ENCODE results near the gene TBC1D16. TPM values are rescaled to one million over a fixed set of nuclear protein-coding genes. Genes with fewer than 3 reads are reported as not detected.

TBC1D16 gene
- total and polyA plus RNA-seq, 2 experiments from 2014 or later, result 13.0 to 30.3 TPM

DNA sequence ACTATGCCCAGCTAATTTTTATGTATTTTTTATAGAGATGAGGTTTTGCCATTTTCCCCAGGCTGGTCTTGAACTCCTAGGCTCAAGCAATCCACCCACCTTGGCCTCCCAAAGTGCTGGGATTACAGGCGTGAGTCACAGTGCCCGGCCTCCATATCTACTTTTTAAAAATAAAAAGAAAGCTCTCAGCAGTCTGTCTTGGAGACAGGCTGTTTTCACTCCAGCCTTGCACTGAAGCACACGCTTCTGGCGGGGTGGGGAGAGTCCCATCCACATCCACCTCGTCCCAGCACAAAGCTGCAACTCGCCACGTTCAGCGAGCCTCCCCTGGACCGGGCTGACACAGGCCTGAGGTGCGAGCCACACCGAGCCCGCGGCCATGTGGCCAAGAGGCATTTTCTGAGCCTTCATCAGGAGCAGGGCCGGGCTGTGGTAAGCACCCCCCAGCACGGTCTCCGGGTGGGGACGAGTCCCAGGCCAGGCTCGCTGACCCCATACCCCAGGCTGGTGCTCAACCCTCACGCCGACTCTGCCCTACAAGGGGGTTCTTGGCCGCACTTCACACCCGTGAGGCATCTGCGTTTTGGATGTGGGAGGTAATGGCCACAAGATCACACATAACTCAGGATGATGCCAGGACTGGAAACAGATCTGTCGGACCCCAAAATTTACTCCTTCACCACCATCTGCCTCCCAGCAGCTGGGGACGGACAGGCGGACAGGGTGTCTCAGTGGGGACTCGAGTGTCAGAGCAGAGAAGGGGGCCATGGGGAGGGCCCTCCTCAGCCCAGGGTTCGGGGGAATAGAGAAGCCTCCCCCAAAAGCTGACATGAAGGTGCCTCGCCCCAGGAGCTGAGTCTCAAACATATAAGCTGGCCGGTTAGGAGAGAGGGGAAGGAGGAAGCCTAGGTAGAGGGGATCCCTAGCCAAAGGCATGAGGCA is 28.6 kb downstream of the TBC1D16 start:
- H3K4me1 ChIP-seq (ENCODE audit: low read depth), result no peaks in the 10 kb centered on the region
- H3K27me3 ChIP-seq, result no peaks in the 10 kb centered on the region
- TF ChIP-seq, protein P1, sequence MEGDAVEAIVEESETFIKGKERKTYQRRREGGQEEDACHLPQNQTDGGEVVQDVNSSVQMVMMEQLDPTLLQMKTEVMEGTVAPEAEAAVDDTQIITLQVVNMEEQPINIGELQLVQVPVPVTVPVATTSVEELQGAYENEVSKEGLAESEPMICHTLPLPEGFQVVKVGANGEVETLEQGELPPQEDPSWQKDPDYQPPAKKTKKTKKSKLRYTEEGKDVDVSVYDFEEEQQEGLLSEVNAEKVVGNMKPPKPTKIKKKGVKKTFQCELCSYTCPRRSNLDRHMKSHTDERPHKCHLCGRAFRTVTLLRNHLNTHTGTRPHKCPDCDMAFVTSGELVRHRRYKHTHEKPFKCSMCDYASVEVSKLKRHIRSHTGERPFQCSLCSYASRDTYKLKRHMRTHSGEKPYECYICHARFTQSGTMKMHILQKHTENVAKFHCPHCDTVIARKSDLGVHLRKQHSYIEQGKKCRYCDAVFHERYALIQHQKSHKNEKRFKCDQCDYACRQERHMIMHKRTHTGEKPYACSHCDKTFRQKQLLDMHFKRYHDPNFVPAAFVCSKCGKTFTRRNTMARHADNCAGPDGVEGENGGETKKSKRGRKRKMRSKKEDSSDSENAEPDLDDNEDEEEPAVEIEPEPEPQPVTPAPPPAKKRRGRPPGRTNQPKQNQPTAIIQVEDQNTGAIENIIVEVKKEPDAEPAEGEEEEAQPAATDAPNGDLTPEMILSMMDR (IDR thresholded peaks at IDR 0.05; ENCODE audit: low read depth, low read length), result no peak
- H3K27ac ChIP-seq, result no peak overlapping the region
- H3K36me3 ChIP-seq, result no peaks in the 10 kb centered on the region
- no peak overlapping the region for H3K4me3 ChIP-seq
- DNase-seq (ENCODE audit: low read depth in 1 of 2, low spot score in 1 of 2), result no peak
- H3K9me3 ChIP-seq (ENCODE audit: low read depth), result no peaks in the 10 kb centered on the region

DNA sequence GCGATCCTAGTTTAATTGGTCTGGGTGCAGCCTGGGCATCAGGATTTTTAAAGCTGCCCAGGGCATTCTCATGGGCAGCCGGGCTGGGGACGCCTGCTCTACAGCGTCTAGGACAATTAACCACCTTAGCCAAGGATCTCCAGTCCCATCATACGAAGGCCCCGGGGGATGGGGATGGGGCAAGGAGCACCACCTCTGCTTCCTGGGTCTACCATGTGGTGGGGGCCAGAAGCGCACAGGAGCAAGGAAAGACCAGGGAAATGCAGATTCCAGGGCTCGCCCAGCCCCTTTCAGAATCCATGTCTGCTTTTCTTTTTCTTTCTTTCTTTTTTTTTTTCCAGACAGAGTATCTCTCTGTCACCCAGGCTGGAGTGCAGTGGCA is 29.3 kb downstream of the TBC1D16 start:
- Histone ChIP-seq H3K9me3 (ENCODE audit: low read depth) (no peaks in the 10 kb centered on the region), H3K4me1 (ENCODE audit: low read depth) (no peaks in the 10 kb centered on the region), H3K27me3 (no peaks in the 10 kb centered on the region), H3K4me3 (peak overlapping the region; percentile 12), H3K36me3 (no peaks in the 10 kb centered on the region), H3K27ac (no peak overlapping the region)
- TF ChIP-seq, protein P1 (IDR thresholded peaks at IDR 0.05; ENCODE audit: low read depth, low read length), result no peak
- DNase-seq (ENCODE audit: low read depth in 1 of 2, low spot score in 1 of 2), result no peak

DNA sequence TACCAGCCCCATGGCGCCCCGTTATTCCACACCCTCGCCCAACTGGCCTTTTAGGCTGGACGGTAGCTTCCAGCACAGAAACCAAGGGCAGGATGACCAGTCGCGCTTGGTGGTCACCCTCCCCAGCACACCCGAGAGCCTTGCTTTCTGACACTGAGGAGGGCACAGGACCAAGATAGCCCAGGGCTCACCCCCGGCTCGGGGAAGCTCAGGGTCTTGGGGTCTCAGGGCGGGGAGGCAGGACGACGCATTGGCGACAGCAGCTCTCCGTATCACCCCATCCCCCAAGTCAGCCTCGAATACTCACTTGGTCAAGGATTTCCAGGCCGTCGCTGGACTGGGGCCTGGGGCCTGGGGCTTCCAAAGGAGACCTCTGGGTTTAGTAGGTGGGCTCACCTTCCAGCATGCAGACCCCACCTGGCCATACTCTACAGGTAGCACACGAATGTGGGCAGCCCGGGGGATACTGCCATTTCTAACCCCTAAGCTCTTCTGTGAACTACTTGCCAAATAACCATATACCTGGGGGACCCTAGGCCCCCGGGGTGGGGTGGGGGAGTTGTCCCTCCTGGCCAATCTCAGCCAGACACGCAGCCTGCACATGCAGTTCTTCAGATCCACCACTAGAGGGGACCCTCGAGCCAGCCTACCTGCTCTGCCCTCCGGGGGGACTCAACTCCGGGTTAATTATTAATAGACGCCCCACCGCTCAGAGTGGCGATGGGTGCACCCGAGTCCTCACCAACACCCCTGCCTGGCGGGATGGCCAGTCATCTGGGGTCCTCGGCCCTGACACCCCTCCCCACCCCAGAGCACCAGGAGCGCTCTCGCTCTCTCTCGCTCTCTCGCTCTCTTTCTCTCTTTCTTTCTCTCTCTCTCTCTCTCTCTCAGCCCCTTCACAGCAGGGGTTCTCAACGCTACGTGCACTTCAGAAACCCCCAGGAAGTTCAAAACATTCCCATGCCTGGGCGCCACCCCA is 30.0 kb downstream of the TBC1D16 start:
- H3K36me3 ChIP-seq, result no peaks in the 10 kb centered on the region
- TF ChIP-seq, protein P1 (IDR thresholded peaks at IDR 0.05; ENCODE audit: low read depth, low read length), result peak; percentile 96
- peak overlapping the region; percentile 12 for H3K4me3 ChIP-seq
- H3K9me3 ChIP-seq (ENCODE audit: low read depth), result no peaks in the 10 kb centered on the region
- H3K4me1 ChIP-seq (ENCODE audit: low read depth), result no peaks in the 10 kb centered on the region
- peak; percentile 58 to 64 for DNase-seq (ENCODE audit: low read depth in 1 of 2, low spot score in 1 of 2)
- H3K27me3 ChIP-seq, result no peaks in the 10 kb centered on the region
- no peak overlapping the region for H3K27ac ChIP-seq

DNA sequence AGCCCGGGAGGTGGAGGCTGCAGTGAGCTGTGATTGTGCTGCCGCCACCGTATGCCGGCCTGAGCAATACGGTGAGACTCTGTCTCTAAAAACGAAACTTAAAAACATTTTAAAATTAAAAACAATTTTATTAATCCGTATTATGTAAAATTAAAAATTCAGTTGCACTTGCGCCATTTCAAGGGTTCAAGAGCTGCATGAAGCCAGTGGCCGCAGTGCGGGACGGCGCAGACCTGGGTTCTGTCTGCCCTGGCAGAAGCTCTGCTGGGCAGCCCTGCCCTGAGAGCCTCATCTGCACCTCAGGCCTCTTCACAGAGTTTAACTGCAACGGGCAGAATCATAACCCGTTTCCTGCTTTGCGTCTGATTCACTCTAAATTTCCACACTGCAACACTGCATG is 31.7 kb downstream of the TBC1D16 start:
- TF ChIP-seq, protein P1 (IDR thresholded peaks at IDR 0.05; ENCODE audit: low read depth, low read length), result no peak
- Histone ChIP-seq H3K9me3 (ENCODE audit: low read depth) (no peaks in the 10 kb centered on the region), H3K36me3 (no peaks in the 10 kb centered on the region), H3K4me3 (no peak overlapping the region), H3K4me1 (ENCODE audit: low read depth) (no peaks in the 10 kb centered on the region), H3K27ac (no peak overlapping the region), H3K27me3 (no peaks in the 10 kb centered on the region)
- no peak for DNase-seq (ENCODE audit: low read depth in 1 of 2, low spot score in 1 of 2)

DNA sequence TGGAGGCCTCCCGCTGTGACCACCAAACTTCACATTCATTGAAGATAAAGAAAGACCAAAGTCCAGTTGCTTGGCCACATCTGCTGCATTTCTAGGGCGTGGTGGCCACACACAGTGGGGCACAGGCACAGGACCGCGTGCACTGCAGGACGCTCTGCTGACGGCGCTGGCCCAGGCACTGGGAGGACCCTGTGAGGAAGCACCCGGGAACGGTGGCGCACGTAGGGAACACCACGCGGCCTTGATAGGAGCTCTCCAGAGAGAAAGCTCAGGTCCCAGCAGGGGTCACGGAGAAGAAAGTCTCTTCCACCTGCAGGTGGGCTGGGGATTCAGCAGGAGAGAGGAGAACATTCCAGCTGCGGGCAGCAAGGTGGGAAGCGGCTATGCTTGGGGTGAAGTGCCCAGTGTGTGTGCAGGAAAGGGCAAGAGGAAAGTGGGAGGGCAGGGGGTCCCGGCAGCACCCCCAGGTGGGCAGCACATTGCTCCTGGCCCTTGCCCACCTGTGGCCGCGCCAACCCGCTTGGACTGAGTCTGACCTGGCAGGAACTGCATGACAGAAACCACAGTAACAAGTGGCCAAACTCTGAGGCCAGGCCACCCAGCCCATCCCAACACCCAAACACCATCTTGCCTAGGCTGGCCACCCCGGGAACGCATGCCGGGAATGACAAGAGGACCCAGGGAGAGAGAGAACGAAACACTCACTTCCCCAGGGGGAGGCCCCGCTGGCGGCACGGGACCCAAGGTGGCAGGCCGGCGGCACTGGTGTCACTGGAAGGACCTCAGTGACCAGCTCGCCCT is 32.8 kb downstream of the TBC1D16 start:
- TF ChIP-seq, protein P1 (IDR thresholded peaks at IDR 0.05; ENCODE audit: low read depth, low read length), result no peak
- Histone ChIP-seq H3K4me1 (ENCODE audit: low read depth) (no peaks in the 10 kb centered on the region), H3K27me3 (no peaks in the 10 kb centered on the region), H3K27ac (no peak overlapping the region), H3K4me3 (no peak overlapping the region), H3K36me3 (no peaks in the 10 kb centered on the region), H3K9me3 (ENCODE audit: low read depth) (no peaks in the 10 kb centered on the region)
- DNase-seq (ENCODE audit: low read depth in 1 of 2, low spot score in 1 of 2), result no peak

All from cardiac muscle cell (in vitro differentiated cells and primary cell).